Measurements from ENCODE around the gene SCD.

Gene SCD

GRCh38 chr10:100344241-100344788, 2.7 kb upstream of the SCD start:
- Histone ChIP-seq H4K20me1 (ENCODE audit: insufficient read depth, low read length) (peaks cover 13% of the 10 kb centered on the region), H3K79me2 (ENCODE audit: low read length) (peaks cover 31% of the 10 kb centered on the region), H3K4me1 (ENCODE audit: low read length) (peaks cover 51% of the 10 kb centered on the region), H3K27ac (ENCODE audit: low read length) (no peak overlapping the region), H3K9me3 (ENCODE audit: insufficient read depth, low read length) (no peaks in the 10 kb centered on the region), H3K4me3 (ENCODE audit: low read length) (no peak overlapping the region), H3K9ac (ENCODE audit: low read length) (no peak overlapping the region), H3K4me2 (ENCODE audit: low read length) (no peak overlapping the region), H2AFZ (ENCODE audit: low read depth, low read length) (no peak overlapping the region), H3K36me3 (replicated peaks; ENCODE audit: low read depth, low read length) (peaks cover 20% of the 10 kb centered on the region), H3K27me3 (ENCODE audit: low read depth, low read length) (no peaks in the 10 kb centered on the region)
- TF ChIP-seq EZH2phosphoT487 (IDR thresholded peaks at IDR 0.05; ENCODE audit: low read depth) (no peak), CTCF (IDR thresholded peaks at IDR 0.05; ENCODE audit: low read depth, low read length) (no peak)

DNA sequence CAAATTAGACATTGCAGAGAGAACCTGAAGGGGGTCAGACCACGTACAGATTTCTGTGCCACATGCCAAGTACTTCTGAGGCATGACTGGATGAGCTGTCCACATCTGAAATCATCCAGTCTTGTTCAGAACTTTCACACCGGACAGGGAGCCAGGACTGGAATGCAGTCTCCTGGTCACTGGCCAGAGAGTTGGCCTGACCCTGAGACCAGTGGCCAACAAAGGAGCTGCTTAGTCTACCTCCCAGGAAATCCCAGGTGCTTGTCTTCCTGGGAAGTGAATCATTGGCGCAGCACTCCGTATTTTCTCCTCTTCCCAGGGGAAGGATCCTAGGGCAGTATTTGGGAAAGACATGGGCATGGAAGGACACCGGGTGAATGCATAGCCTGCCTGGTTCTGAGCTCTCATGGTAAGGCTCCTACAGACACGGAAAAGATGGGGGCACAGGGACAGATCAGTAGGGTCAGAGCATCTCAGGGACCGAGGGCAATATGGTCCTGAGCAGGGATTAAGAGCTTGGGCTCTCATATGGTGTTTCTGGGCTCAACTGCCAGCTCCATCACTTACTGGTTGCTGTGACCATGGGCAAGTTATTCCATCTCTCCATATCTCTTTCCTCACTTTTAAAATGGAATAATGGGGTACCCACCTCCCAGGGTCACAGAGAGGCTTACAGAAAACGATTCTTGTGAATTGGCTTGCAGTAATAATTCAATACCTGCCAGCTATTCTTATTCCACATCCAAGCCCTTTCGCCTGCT, 1.3 kb upstream of the SCD start:
- peaks cover 43% of the 10 kb centered on the region for H3K4me1 ChIP-seq (ENCODE audit: low read length)
- peak overlapping the region; percentile 85 for H3K27ac ChIP-seq (ENCODE audit: low read length)
- peaks cover 45% of the 10 kb centered on the region for H3K79me2 ChIP-seq (ENCODE audit: low read length)
- H3K9me3 ChIP-seq (ENCODE audit: insufficient read depth, low read length), result no peaks in the 10 kb centered on the region
- no peak overlapping the region for H2AFZ ChIP-seq (ENCODE audit: low read depth, low read length)
- no peak for TF ChIP-seq CTCF (IDR thresholded peaks at IDR 0.05; ENCODE audit: low read depth, low read length)
- peaks cover 28% of the 10 kb centered on the region for H4K20me1 ChIP-seq (ENCODE audit: insufficient read depth, low read length)
- H3K9ac ChIP-seq (ENCODE audit: low read length), result peak overlapping the region; percentile 100
- peaks cover 34% of the 10 kb centered on the region for H3K36me3 ChIP-seq (replicated peaks; ENCODE audit: low read depth, low read length)
- H3K4me2 ChIP-seq (ENCODE audit: low read length), result peak overlapping the region; percentile 97
- peak overlapping the region; percentile 100 for H3K4me3 ChIP-seq (ENCODE audit: low read length)
- H3K27me3 ChIP-seq (ENCODE audit: low read depth, low read length), result no peaks in the 10 kb centered on the region

DNA sequence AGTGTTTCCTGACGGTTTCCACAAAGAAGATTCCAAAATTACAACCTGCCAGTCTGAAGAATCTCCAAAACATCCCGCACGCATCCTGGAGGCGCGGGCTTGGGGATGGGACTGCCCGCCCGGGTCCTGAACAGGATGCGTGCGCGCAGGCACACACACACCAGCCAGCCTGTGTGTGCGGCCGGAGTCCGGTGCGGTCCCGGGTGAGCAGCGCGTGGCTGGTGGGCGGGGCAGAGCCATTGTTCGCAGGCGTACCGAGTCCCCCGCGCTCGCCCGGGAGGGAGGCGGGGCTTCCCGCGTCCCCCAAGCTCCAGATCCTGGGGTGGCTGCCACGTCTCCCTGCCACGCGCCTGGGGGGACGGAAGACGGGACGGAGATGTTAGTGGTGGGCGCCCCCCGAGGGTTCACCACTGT, 675 bp upstream of the SCD start:
- Histone ChIP-seq H3K9me3 (ENCODE audit: insufficient read depth, low read length) (no peaks in the 10 kb centered on the region), H3K27me3 (ENCODE audit: low read depth, low read length) (no peaks in the 10 kb centered on the region), H3K4me1 (ENCODE audit: low read length) (peaks cover 37% of the 10 kb centered on the region), H3K4me3 (ENCODE audit: low read length) (peak overlapping the region; percentile 100), H3K4me2 (ENCODE audit: low read length) (peak overlapping the region; percentile 97), H2AFZ (ENCODE audit: low read depth, low read length) (no peak overlapping the region), H3K36me3 (replicated peaks; ENCODE audit: low read depth, low read length) (peaks cover 40% of the 10 kb centered on the region), H4K20me1 (ENCODE audit: insufficient read depth, low read length) (peaks cover 34% of the 10 kb centered on the region), H3K27ac (ENCODE audit: low read length) (peak overlapping the region; percentile 85), H3K79me2 (ENCODE audit: low read length) (peaks cover 51% of the 10 kb centered on the region), H3K9ac (ENCODE audit: low read length) (peak overlapping the region; percentile 100)
- no peak for TF ChIP-seq CTCF (IDR thresholded peaks at IDR 0.05; ENCODE audit: low read depth, low read length)
- no peak for TF ChIP-seq EZH2phosphoT487 (IDR thresholded peaks at IDR 0.05; ENCODE audit: low read depth)

DNA sequence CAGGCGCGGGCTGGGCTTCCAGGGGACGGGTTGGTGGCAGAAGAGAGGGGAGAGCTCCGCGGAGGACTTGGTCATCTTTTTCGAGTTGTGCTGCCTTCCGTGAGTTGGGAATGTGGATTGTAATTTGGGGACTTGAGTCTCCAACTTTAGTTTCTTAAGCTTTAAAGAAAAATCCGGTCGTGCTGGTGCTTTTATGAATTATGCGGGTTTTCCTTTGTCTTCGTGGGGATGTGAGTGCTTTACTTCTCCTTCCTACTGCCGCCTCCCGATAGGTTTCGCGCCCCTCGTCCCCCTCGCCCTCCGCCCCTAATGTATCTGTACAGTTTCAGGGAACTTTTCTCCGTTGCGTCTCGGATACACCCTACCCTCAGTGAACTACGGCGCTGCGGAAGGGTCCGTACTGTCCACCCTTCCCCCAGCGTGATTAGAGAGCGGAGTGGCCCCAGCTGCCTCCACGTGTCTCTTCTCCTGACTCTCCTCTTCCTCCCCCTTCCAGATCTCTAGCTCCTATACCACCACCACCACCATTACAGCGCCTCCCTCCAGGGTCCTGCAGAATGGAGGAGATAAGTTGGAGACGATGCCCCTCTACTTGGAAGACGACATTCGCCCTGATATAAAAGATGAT, 649 bp downstream of the SCD start:
- peaks cover 29% of the 10 kb centered on the region for H3K4me1 ChIP-seq (ENCODE audit: low read length)
- peak overlapping the region; percentile 100 for H3K9ac ChIP-seq (ENCODE audit: low read length)
- TF ChIP-seq EZH2phosphoT487 (IDR thresholded peaks at IDR 0.05; ENCODE audit: low read depth) (no peak), CTCF (IDR thresholded peaks at IDR 0.05; ENCODE audit: low read depth, low read length) (no peak)
- H3K27me3 ChIP-seq (ENCODE audit: low read depth, low read length), result no peaks in the 10 kb centered on the region
- H4K20me1 ChIP-seq (ENCODE audit: insufficient read depth, low read length), result peaks cover 47% of the 10 kb centered on the region
- H3K36me3 ChIP-seq (replicated peaks; ENCODE audit: low read depth, low read length), result peaks cover 53% of the 10 kb centered on the region
- H2AFZ ChIP-seq (ENCODE audit: low read depth, low read length), result no peak overlapping the region
- peaks cover 64% of the 10 kb centered on the region for H3K79me2 ChIP-seq (ENCODE audit: low read length)
- H3K4me3 ChIP-seq (ENCODE audit: low read length), result peak overlapping the region; percentile 100
- H3K4me2 ChIP-seq (ENCODE audit: low read length), result peak overlapping the region; percentile 99
- H3K9me3 ChIP-seq (ENCODE audit: insufficient read depth, low read length), result no peaks in the 10 kb centered on the region
- peak overlapping the region; percentile 85 for H3K27ac ChIP-seq (ENCODE audit: low read length)
